Karpas-422 (cell line): ENCODE measurements around the gene ZNF784. TPM values are rescaled to one million over a fixed set of nuclear protein-coding genes. Genes with fewer than 3 reads are reported as not detected.

Experiments
- DNase-seq: peaks from one replicate; pipeline ENCODE4 v3.0.0-alpha.2; 2015
- H2AFZ ChIP-seq: fragments of 200-600 bp; sonication (generic); 2 replicates; pipeline ENCODE4 v1.6.1; 2014; ENCODE audit warnings: antibody characterized with exemption, low read length, mixed read lengths
- H3K27ac ChIP-seq: fragments of 200-600 bp; sonication (generic); 2 replicates; pipeline ENCODE4 v1.5.1; 2014; ENCODE audit warnings: mild to moderate bottlenecking, low read length, moderate library complexity
- H3K27me3 ChIP-seq: fragments of 200-600 bp; sonication (generic); 2 replicates; pipeline ENCODE4 v1.6.1; 2014; ENCODE audit warnings: low read length, mixed read lengths
- H3K36me3 ChIP-seq: fragments of 200-600 bp; sonication (generic); 2 replicates; pipeline ENCODE4 v1.6.1; 2014; ENCODE audit warnings: low read length, mixed read lengths; ENCODE audit not compliant: insufficient read depth
- H3K4me1 ChIP-seq: fragments of 200-600 bp; sonication (generic); 2 replicates; pipeline ENCODE4 v1.6.1; 2014; ENCODE audit warnings: mild to moderate bottlenecking, low read length, mixed read lengths
- H3K4me2 ChIP-seq: fragments of 200-600 bp; sonication (generic); 2 replicates; pipeline ENCODE4 v1.6.1; 2014; ENCODE audit warnings: low read length, low read depth, mild to moderate bottlenecking; ENCODE audit not compliant: poor library complexity, severe bottlenecking
- H3K4me3 ChIP-seq: fragments of 200-600 bp; sonication (generic); 2 replicates; pipeline ENCODE4 v1.5.1; 2014; ENCODE audit warnings: mild to moderate bottlenecking, antibody characterized with exemption, low read length, mixed read lengths
- H3K79me2 ChIP-seq: fragments of 200-600 bp; sonication (generic); 2 replicates; pipeline ENCODE4 v1.6.1; 2014; ENCODE audit warnings: mild to moderate bottlenecking, low read length, mixed read lengths
- H3K9ac ChIP-seq: fragments of 200-600 bp; sonication (generic); 2 replicates; pipeline ENCODE4 v1.6.0; 2014; ENCODE audit warnings: low read length
- H3K9me2 ChIP-seq: fragments of 200-600 bp; sonication (generic), shearing (Covaris generic); replicated peaks from 2 replicates; pipeline ENCODE4 v1.6.0; 2014; ENCODE audit warnings: mild to moderate bottlenecking, low read length, moderate library complexity; ENCODE audit not compliant: insufficient read depth
- H3K9me3 ChIP-seq: fragments of 300-700, 200-600 bp; sonication (generic); 2 replicates; pipeline ENCODE4 v1.6.1; 2014; ENCODE audit warnings: low read length, mixed read lengths
- H4K20me1 ChIP-seq: fragments of 200-600 bp; sonication (generic); 2 replicates; pipeline ENCODE4 v1.6.1; 2014; ENCODE audit warnings: mild to moderate bottlenecking, antibody characterized with exemption, low read length, low read depth; ENCODE audit not compliant: insufficient read depth
- total RNA-seq: library from RNA; depleted of rRNA; stranded (reverse); fragments of >200 nt; shearing (Covaris generic); gene quantifications from 2 replicates; pipeline ENCODE4 v1.2.3, GENCODE V29; 2014; ENCODE audit warnings: low replicate concordance

The ZNF784 gene
- total RNA-seq, 1 experiment from 2014 or later = 2.8 TPM

- Histone ChIP-seq H3K27ac (no peak overlapping the region), H3K9me2 (no peaks in the 10 kb centered on the region), H2AFZ (no peak overlapping the region), H3K9ac (peak overlapping the region; percentile 99), H4K20me1 (no peaks in the 10 kb centered on the region; the same call in 1 of the 2 replicates), H3K36me3 (peaks cover 7% of the 10 kb centered on the region), H3K4me3 (peak overlapping the region; percentile 93), H3K4me1 (peaks cover 46% of the 10 kb centered on the region), H3K4me2 (peak overlapping the region; percentile 96), H3K9me3 (no peaks in the 10 kb centered on the region), H3K27me3 (no peaks in the 10 kb centered on the region), H3K79me2 (peaks cover 49% of the 10 kb centered on the region)
- DNase-seq = no peak
These were observed 12.4 kb upstream of the ZNF784 start for GRCh38 chr19:55636723-55637122.

GRCh38 chr19:55635856-55636440, 11.6 kb upstream of the ZNF784 start:
- DNase-seq = no peak
- Histone ChIP-seq H3K9me2 (no peaks in the 10 kb centered on the region), H3K4me2 (peak overlapping the region; percentile 96), H3K9ac (peak overlapping the region; percentile 99), H3K4me1 (peaks cover 47% of the 10 kb centered on the region), H3K9me3 (no peaks in the 10 kb centered on the region), H3K4me3 (peak overlapping the region; percentile 93), H3K27me3 (no peaks in the 10 kb centered on the region), H3K27ac (peak overlapping the region; percentile 67; the same call in 1 of the 2 replicates), H2AFZ (no peak overlapping the region), H3K79me2 (peaks cover 43% of the 10 kb centered on the region), H3K36me3 (peaks cover 7% of the 10 kb centered on the region), H4K20me1 (no peaks in the 10 kb centered on the region; the same call in 1 of the 2 replicates)

GRCh38 chr19:55635334-55635717, 11.0 kb upstream of the ZNF784 start:
- Histone ChIP-seq H3K27ac (peak overlapping the region; percentile 67), H3K4me1 (peaks cover 43% of the 10 kb centered on the region), H2AFZ (no peak overlapping the region), H4K20me1 (no peaks in the 10 kb centered on the region; the same call in 1 of the 2 replicates), H3K36me3 (peaks cover 7% of the 10 kb centered on the region), H3K79me2 (peaks cover 43% of the 10 kb centered on the region), H3K9me3 (no peaks in the 10 kb centered on the region), H3K4me2 (peak overlapping the region; percentile 96), H3K4me3 (peak overlapping the region; percentile 93), H3K9ac (peak overlapping the region; percentile 99), H3K27me3 (no peaks in the 10 kb centered on the region), H3K9me2 (no peaks in the 10 kb centered on the region)
- DNase-seq = peak; percentile 64

- Histone ChIP-seq H3K9me3 (no peaks in the 10 kb centered on the region), H3K9ac (peak overlapping the region; percentile 99), H3K27ac (peak overlapping the region; percentile 67), H3K27me3 (no peaks in the 10 kb centered on the region), H3K4me1 (peaks cover 30% of the 10 kb centered on the region), H3K79me2 (peaks cover 43% of the 10 kb centered on the region), H3K36me3 (peaks cover 7% of the 10 kb centered on the region), H3K4me3 (peak overlapping the region; percentile 93), H4K20me1 (no peaks in the 10 kb centered on the region; the same call in 1 of the 2 replicates), H3K9me2 (no peaks in the 10 kb centered on the region), H2AFZ (no peak overlapping the region), H3K4me2 (peak overlapping the region; percentile 96)
- no peak for DNase-seq
These were observed 9.5 kb upstream of the ZNF784 start for GRCh38 chr19:55633861-55634260.

- no peaks in the 10 kb centered on the region; the same call in 1 of the 2 replicates for H4K20me1 ChIP-seq
- H3K4me1 ChIP-seq = peaks cover 30% of the 10 kb centered on the region
- H3K4me3 ChIP-seq = no peak overlapping the region
- no peaks in the 10 kb centered on the region for H3K9me3 ChIP-seq
- peak overlapping the region; percentile 49 for H3K4me2 ChIP-seq
- peak; percentile 99 for DNase-seq
- no peaks in the 10 kb centered on the region for H3K36me3 ChIP-seq
- H3K27ac ChIP-seq = no peak overlapping the region
- H3K9ac ChIP-seq = no peak overlapping the region
- no peaks in the 10 kb centered on the region for H3K9me2 ChIP-seq
- H3K27me3 ChIP-seq = no peaks in the 10 kb centered on the region
- H2AFZ ChIP-seq = peak overlapping the region; percentile 44; the same call in 1 of the 2 replicates
- H3K79me2 ChIP-seq = peaks cover 32% of the 10 kb centered on the region
These were observed 8.1 kb upstream of the ZNF784 start for GRCh38 chr19:55632463-55632834.

- Histone ChIP-seq H2AFZ (no peak overlapping the region), H3K27ac (no peak overlapping the region), H3K4me2 (no peak overlapping the region), H3K9ac (no peak overlapping the region), H3K9me3 (no peaks in the 10 kb centered on the region), H3K4me1 (peaks cover 7% of the 10 kb centered on the region), H3K79me2 (no peaks in the 10 kb centered on the region), H3K9me2 (no peaks in the 10 kb centered on the region), H3K4me3 (no peak overlapping the region), H4K20me1 (no peaks in the 10 kb centered on the region), H3K27me3 (no peaks in the 10 kb centered on the region), H3K36me3 (no peaks in the 10 kb centered on the region)
- DNase-seq = no peak
These were observed 2.0 kb upstream of the ZNF784 start for GRCh38 chr19:55626350-55626749.

- H3K4me1 ChIP-seq = peaks cover 13% of the 10 kb centered on the region
- DNase-seq = no peak
- peak overlapping the region; percentile 71 for H3K4me3 ChIP-seq
- no peaks in the 10 kb centered on the region for H3K9me2 ChIP-seq
- no peaks in the 10 kb centered on the region for H3K36me3 ChIP-seq
- no peak overlapping the region for H3K27ac ChIP-seq
- H3K27me3 ChIP-seq = no peaks in the 10 kb centered on the region
- H3K9me3 ChIP-seq = no peaks in the 10 kb centered on the region
- H3K4me2 ChIP-seq = peak overlapping the region; percentile 75
- H3K79me2 ChIP-seq = no peaks in the 10 kb centered on the region
- no peaks in the 10 kb centered on the region for H4K20me1 ChIP-seq
- peak overlapping the region; percentile 80 for H3K9ac ChIP-seq
- peak overlapping the region; percentile 93 for H2AFZ ChIP-seq
These were observed 599 bp upstream of the ZNF784 start for GRCh38 chr19:55625004-55625326.

- Histone ChIP-seq H3K27ac (no peak overlapping the region), H3K9ac (no peak overlapping the region), H3K36me3 (peaks cover 3% of the 10 kb centered on the region; the same call in 1 of the 2 replicates), H3K79me2 (no peaks in the 10 kb centered on the region), H3K9me2 (no peaks in the 10 kb centered on the region), H3K4me1 (peaks cover 20% of the 10 kb centered on the region), H3K9me3 (no peaks in the 10 kb centered on the region), H2AFZ (no peak overlapping the region), H3K4me3 (peak overlapping the region; percentile 31; the same call in 1 of the 2 replicates), H3K27me3 (no peaks in the 10 kb centered on the region), H3K4me2 (no peak overlapping the region), H4K20me1 (no peaks in the 10 kb centered on the region)
- no peak for DNase-seq
These were observed 805 bp downstream of the ZNF784 start for GRCh38 chr19:55623561-55623960.
